H9 (cell line): ENCODE data around the gene MDFIC2. TPM values are rescaled to one million over a fixed set of nuclear protein-coding genes. Genes with fewer than 3 reads are reported as not detected.

Experiments
- DNase-seq: peaks from one replicate; pipeline ENCODE4 v3.0.0-alpha.2; 2017
- H2AFZ ChIP-seq: one replicate; pipeline ENCODE4 v1.6.1; 2013; ENCODE audit warnings: mild to moderate bottlenecking, low read length, control low read depth, moderate library complexity
- H2AK5ac ChIP-seq: 2 replicates; pipeline ENCODE4 v1.6.1; 2013; ENCODE audit warnings: low read length, control low read depth, mixed read lengths; ENCODE audit not compliant: insufficient read length
- H2BK120ac ChIP-seq: one replicate; pipeline ENCODE4 v1.6.1; 2013; ENCODE audit warnings: low read depth, mild to moderate bottlenecking, low read length, control low read depth, inconsistent platforms; ENCODE audit not compliant: poor library complexity, severe bottlenecking
- H2BK12ac ChIP-seq: 2 replicates; pipeline ENCODE4 v1.6.1; 2013; ENCODE audit warnings: low read length, control low read depth, mixed read lengths, low read depth; ENCODE audit not compliant: insufficient read length
- H2BK15ac ChIP-seq: 2 replicates; pipeline ENCODE4 v1.6.1; 2013; ENCODE audit warnings: low read depth, low read length, control low read depth
- H2BK20ac ChIP-seq: one replicate; pipeline ENCODE4 v1.6.1; 2013; ENCODE audit warnings: low read depth, mild to moderate bottlenecking, low read length, control low read depth, inconsistent platforms; ENCODE audit not compliant: poor library complexity, severe bottlenecking
- H2BK5ac ChIP-seq: 2 replicates; pipeline ENCODE4 v1.6.1; 2013; ENCODE audit warnings: low read length, control low read depth, mixed read lengths; ENCODE audit not compliant: insufficient read length
- H3K14ac ChIP-seq: 2 replicates; pipeline ENCODE4 v1.6.1; 2013; ENCODE audit warnings: low read length, control low read depth; ENCODE audit not compliant: insufficient read depth
- H3K18ac ChIP-seq: 2 replicates; pipeline ENCODE4 v1.6.1; 2013; ENCODE audit warnings: low read depth, mild to moderate bottlenecking, mixed read lengths, low read length, control low read depth; ENCODE audit not compliant: insufficient read length
- H3K23ac ChIP-seq: 2 replicates; pipeline ENCODE4 v1.6.1; 2013; ENCODE audit warnings: low read length, control low read depth, mixed read lengths, low read depth; ENCODE audit not compliant: insufficient read length
- H3K23me2 ChIP-seq: 2 replicates; pipeline ENCODE4 v1.6.1; 2013; ENCODE audit warnings: low read depth, mild to moderate bottlenecking, mixed read lengths, low read length, control low read depth; ENCODE audit not compliant: insufficient read length, poor library complexity, severe bottlenecking
- H3K27ac ChIP-seq: 2 replicates; pipeline ENCODE4 v1.5.1; 2013; ENCODE audit warnings: low read length, control low read depth, mixed read lengths, low read depth; ENCODE audit not compliant: insufficient read length
- H3K27me3 ChIP-seq: 2 replicates; pipeline ENCODE4 v1.6.1; 2013; ENCODE audit warnings: low read length, control low read depth, inconsistent platforms; ENCODE audit not compliant: insufficient read depth
- H3K4ac ChIP-seq: 2 replicates; pipeline ENCODE4 v1.6.1; 2013; ENCODE audit warnings: low read depth, mild to moderate bottlenecking, control low read depth, inconsistent platforms, low read length, moderate library complexity
- H3K4me1 ChIP-seq: 2 replicates; pipeline ENCODE4 v1.6.1; 2013; ENCODE audit warnings: low read length, control low read depth, inconsistent platforms; ENCODE audit not compliant: insufficient read depth
- H3K4me2 ChIP-seq: 2 replicates; pipeline ENCODE4 v1.6.1; 2013; ENCODE audit warnings: low read length, control low read depth, mixed read lengths; ENCODE audit not compliant: insufficient read length, insufficient read depth
- H3K56ac ChIP-seq: 2 replicates; pipeline ENCODE4 v1.6.1; 2013; ENCODE audit warnings: low read depth, mild to moderate bottlenecking, mixed read lengths, low read length, control low read depth; ENCODE audit not compliant: insufficient read length
- H3K79me1 ChIP-seq: 2 replicates; pipeline ENCODE4 v1.6.1; 2013; ENCODE audit warnings: low read depth, mild to moderate bottlenecking, moderate library complexity, low read length, control low read depth, inconsistent platforms; ENCODE audit not compliant: insufficient read depth, poor library complexity, severe bottlenecking
- H3K79me2 ChIP-seq: 2 replicates; pipeline ENCODE4 v1.6.1; 2013; ENCODE audit warnings: low read length, control low read depth, inconsistent platforms; ENCODE audit not compliant: insufficient read depth
- H3K9ac ChIP-seq: 2 replicates; pipeline ENCODE4 v1.6.1; 2013; ENCODE audit warnings: low read length, control low read depth, mixed read lengths; ENCODE audit not compliant: insufficient read length; ENCODE audit errors: extremely low read depth
- H3K9me3 ChIP-seq: one replicate; pipeline ENCODE4 v1.6.1; 2013; ENCODE audit warnings: low read depth, low read length, inconsistent platforms; ENCODE audit not compliant: control insufficient read depth
- H3T11ph ChIP-seq: one replicate; pipeline ENCODE4 v1.6.1; 2013; ENCODE audit warnings: mild to moderate bottlenecking, low read length, control low read depth, inconsistent platforms
- H4K20me1 ChIP-seq: one replicate; pipeline ENCODE4 v1.6.1; 2013; ENCODE audit not compliant: control insufficient read depth, insufficient read length, insufficient read depth
- H4K5ac ChIP-seq: 2 replicates; pipeline ENCODE4 v1.6.1; 2013; ENCODE audit warnings: low read depth, mild to moderate bottlenecking, mixed read lengths, low read length, control low read depth; ENCODE audit not compliant: insufficient read length
- H4K8ac ChIP-seq: replicated peaks from 2 replicates; pipeline ENCODE4 v1.6.1; 2013; ENCODE audit warnings: low read length, control low read depth, mixed read lengths, low read depth; ENCODE audit not compliant: insufficient read length
- H4K91ac ChIP-seq: 2 replicates; pipeline ENCODE4 v1.6.1; 2013; ENCODE audit warnings: low read depth, mild to moderate bottlenecking, moderate library complexity, mixed read lengths, low read length, control low read depth; ENCODE audit not compliant: insufficient read length
- H3K27ac Mint-ChIP-seq, 3 experiments: 2 replicates in 2 of 3; 3 replicates in 1 of 3; pipeline ENCODE4 v1.8.0; 2020 to 2021; ENCODE audit warnings: mixed read lengths in 3 of 3, mild to moderate bottlenecking in 1 of 3, moderate library complexity in 1 of 3
- H3K27me3 Mint-ChIP-seq: 2 replicates; pipeline ENCODE4 v1.8.0; 2021; ENCODE audit warnings: low read depth, mild to moderate bottlenecking, moderate library complexity, mixed read lengths
- H3K36me3 Mint-ChIP-seq, 3 experiments: 2 replicates in 2 of 3; 3 replicates in 1 of 3; pipeline ENCODE4 v1.8.0; 2020 to 2021; ENCODE audit warnings: low read depth in 3 of 3, mixed read lengths in 3 of 3; ENCODE audit not compliant: insufficient read depth in 1 of 3
- H3K4me1 Mint-ChIP-seq, 2 experiments: 2 replicates each; pipeline ENCODE4 v1.8.0; 2020; ENCODE audit warnings: mixed read lengths in 2 of 2
- H3K4me3 Mint-ChIP-seq, 2 experiments: 2 replicates in 1 of 2; 3 replicates in 1 of 2; pipeline ENCODE4 v1.8.0; 2020 to 2021; ENCODE audit warnings: mild to moderate bottlenecking in 2 of 2, mixed read lengths in 2 of 2, moderate library complexity in 1 of 2
- H3K9me3 Mint-ChIP-seq, 2 experiments: 2 replicates in 1 of 2; 3 replicates in 1 of 2; pipeline ENCODE4 v1.8.0; 2020; ENCODE audit warnings: mild to moderate bottlenecking in 2 of 2, mixed read lengths in 2 of 2, moderate library complexity in 1 of 2
- CTCF ChIP-seq: fragments of 200-600 bp; sonication (generic); conservative IDR thresholded peaks from 3 replicates; pipeline ENCODE4 v1.8.0; 2021; ENCODE audit warnings: antibody characterized with exemption, mild to moderate bottlenecking
- WGBS: extraction: QIAGEN DNeasy Blood & Tissue Kit; methylation state at CpG from one replicate; pipeline ENCODE4 v1.1.7; 2013; ENCODE audit warnings: missing lambda C conversion rate, low lambda C conversion rate, mixed read lengths; ENCODE audit not compliant: insufficient read length; ENCODE audit errors: extremely low coverage; 5-methylcytosine and 5-hydroxymethylcytosine counted together
- total RNA-seq: library from RNA; stranded (reverse); gene quantifications from 2 replicates; pipeline ENCODE4 v1.2.1, GENCODE V29; 2021

Gene MDFIC2
- total RNA-seq, 1 experiment from 2014 or later: not detected

- Histone ChIP-seq H3K4me1 (no peaks in the 10 kb centered on the region), H4K20me1 (no peaks in the 10 kb centered on the region), H2AK5ac (no peak overlapping the region), H3K14ac (no peak overlapping the region), H3K4ac (no peak overlapping the region), H3K4me2 (no peak overlapping the region), H4K8ac (no peak overlapping the region), H2BK120ac (no peak overlapping the region), H2BK20ac (peak overlapping the region; percentile 26), H4K5ac (no peak overlapping the region), H3K79me2 (no peaks in the 10 kb centered on the region), H2BK12ac (no peak overlapping the region), H4K91ac (no peak overlapping the region), H3T11ph (no peak overlapping the region), H3K23ac (no peak overlapping the region), H3K79me1 (no peaks in the 10 kb centered on the region), H3K56ac (no peak overlapping the region), H3K23me2 (no peaks in the 10 kb centered on the region), H2AFZ (peak overlapping the region; percentile 82), H3K27me3 (no peaks in the 10 kb centered on the region), H3K9ac (no peak overlapping the region), H3K18ac (no peak overlapping the region), H2BK15ac (no peak overlapping the region), H3K27ac (no peak overlapping the region), H3K9me3 (no peaks in the 10 kb centered on the region), H2BK5ac (no peak overlapping the region)
- Mint-ChIP-seq H3K4me1 (no peaks in the 10 kb centered on the region), H3K9me3 (no peaks in the 10 kb centered on the region), H3K36me3 (no peaks in the 10 kb centered on the region), H3K4me3 (no peak overlapping the region), H3K27ac (no peak overlapping the region; a peak in 1 of 7 replicates), H3K27me3 (no peaks in the 10 kb centered on the region)
- DNase-seq: no peak
- no peak for TF ChIP-seq CTCF
- WGBS: no CpG with 5 or more reads among the region's 5 CpGs
Measured at GRCh38 chr3:70272798-70273197, 39.6 kb downstream of the MDFIC2 start.
